ENCODE measurements around the gene UCP3. TPM values are rescaled to one million over a fixed set of nuclear protein-coding genes. Genes with fewer than 3 reads are reported as not detected.

The UCP3 gene
- total RNA-seq, 2 experiments from 2014 or later, result 2.4 to 3.2 TPM

- Histone ChIP-seq H3K27ac (ENCODE audit: low read depth, low read length, poor library complexity, severe bottlenecking) (no peak overlapping the region), H3K9me3 (ENCODE audit: low read length) (no peaks in the 10 kb centered on the region), H3K4me2 (ENCODE audit: low read length) (no peak overlapping the region), H3K4me3 (ENCODE audit: low read depth, low read length, poor library complexity, severe bottlenecking) (no peak overlapping the region), H3K36me3 (ENCODE audit: insufficient read depth, low read length) (no peaks in the 10 kb centered on the region), H2AFZ (ENCODE audit: low read length) (no peak overlapping the region), H3K9me2 (ENCODE audit: insufficient read depth, low read length) (no peaks in the 10 kb centered on the region), H3K4me1 (ENCODE audit: insufficient read depth, low read length, poor library complexity, severe bottlenecking) (peaks cover 33% of the 10 kb centered on the region), H3K79me2 (ENCODE audit: insufficient read depth, low read depth, low read length) (no peaks in the 10 kb centered on the region), H4K20me1 (ENCODE audit: insufficient read depth, low read length) (no peaks in the 10 kb centered on the region)
- no peak for DNase-seq (ENCODE audit: low spot score)
- TF ChIP-seq CTCF (conservative IDR thresholded peaks at IDR 0.05; ENCODE audit: low read length), result no peak
- no peak for TF ChIP-seq EZH2phosphoT487 (IDR thresholded peaks at IDR 0.05; ENCODE audit: borderline replicate concordance, low read depth, low read length)
- BruUV-seq (replicated peaks), result no TSS peak
- intact Hi-C loops (cut with micrococcal nuclease; ENCODE audit: unreplicated experiment), result no loop called here
- ChIA-PET POLR2A (no interaction called here), CTCF (ENCODE audit: unreplicated experiment) (interaction anchor here (1.0 kb wide), 1 partner anchor 17 kb away, joined by 3 read pairs; no protein-coding TSS in a partner anchor)
Measured at GRCh38 chr11:74004046-74004695, 4.7 kb downstream of the UCP3 start.

- Histone ChIP-seq H3K27ac (ENCODE audit: low read depth, low read length, poor library complexity, severe bottlenecking) (no peak overlapping the region), H3K9me2 (ENCODE audit: insufficient read depth, low read length) (no peaks in the 10 kb centered on the region), H3K4me3 (ENCODE audit: low read depth, low read length, poor library complexity, severe bottlenecking) (no peak overlapping the region), H3K79me2 (ENCODE audit: insufficient read depth, low read depth, low read length) (no peaks in the 10 kb centered on the region; the same call in 1 of the 2 replicates), H2AFZ (ENCODE audit: low read length) (no peak overlapping the region), H3K4me2 (ENCODE audit: low read length) (no peak overlapping the region), H3K9me3 (ENCODE audit: low read length) (no peaks in the 10 kb centered on the region), H3K36me3 (ENCODE audit: insufficient read depth, low read length) (no peaks in the 10 kb centered on the region), H4K20me1 (ENCODE audit: insufficient read depth, low read length) (no peaks in the 10 kb centered on the region), H3K4me1 (ENCODE audit: insufficient read depth, low read length, poor library complexity, severe bottlenecking) (peaks cover 35% of the 10 kb centered on the region)
- TF ChIP-seq EZH2phosphoT487 (IDR thresholded peaks at IDR 0.05; ENCODE audit: borderline replicate concordance, low read depth, low read length), result no peak
- no peak for TF ChIP-seq CTCF (conservative IDR thresholded peaks at IDR 0.05; ENCODE audit: low read length)
- intact Hi-C loops (cut with micrococcal nuclease; ENCODE audit: unreplicated experiment), result no loop called here
- BruUV-seq (replicated peaks), result no TSS peak
- ChIA-PET CTCF (ENCODE audit: unreplicated experiment) (no interaction called here), POLR2A (interaction anchor here (1.0 to 1.4 kb wide), 2 partner anchors 8 to 10 kb away, joined by 3 to 4 read pairs; no protein-coding TSS in a partner anchor)
- DNase-seq (ENCODE audit: low spot score), result no peak
Measured at GRCh38 chr11:74002832-74003231, 6.1 kb downstream of the UCP3 start.

- BruUV-seq (replicated peaks), result no TSS peak
- Histone ChIP-seq H3K9me2 (ENCODE audit: insufficient read depth, low read length) (no peaks in the 10 kb centered on the region), H3K4me1 (ENCODE audit: insufficient read depth, low read length, poor library complexity, severe bottlenecking) (peaks cover 45% of the 10 kb centered on the region), H3K79me2 (ENCODE audit: insufficient read depth, low read depth, low read length) (no peaks in the 10 kb centered on the region; the same call in 1 of the 2 replicates), H3K4me3 (ENCODE audit: low read depth, low read length, poor library complexity, severe bottlenecking) (no peak overlapping the region), H2AFZ (ENCODE audit: low read length) (no peak overlapping the region), H4K20me1 (ENCODE audit: insufficient read depth, low read length) (no peaks in the 10 kb centered on the region), H3K27ac (ENCODE audit: low read depth, low read length, poor library complexity, severe bottlenecking) (no peak overlapping the region), H3K4me2 (ENCODE audit: low read length) (no peak overlapping the region), H3K9me3 (ENCODE audit: low read length) (no peaks in the 10 kb centered on the region), H3K36me3 (ENCODE audit: insufficient read depth, low read length) (no peaks in the 10 kb centered on the region)
- intact Hi-C loops (cut with micrococcal nuclease; ENCODE audit: unreplicated experiment), result no loop called here
- no peak for TF ChIP-seq EZH2phosphoT487 (IDR thresholded peaks at IDR 0.05; ENCODE audit: borderline replicate concordance, low read depth, low read length)
- no peak for TF ChIP-seq CTCF (conservative IDR thresholded peaks at IDR 0.05; ENCODE audit: low read length)
- no peak for DNase-seq (ENCODE audit: low spot score)
- POLR2A ChIA-PET, result interaction anchor here (0.5 to 1.4 kb wide), 3 partner anchors 10 to 20 kb away, joined by 3 to 4 read pairs (median 4); no protein-coding TSS in a partner anchor
- CTCF ChIA-PET (ENCODE audit: unreplicated experiment), result no interaction called here
Measured at GRCh38 chr11:74001822-74002286, 7.0 kb downstream of the UCP3 start.
